ENCODE measurements around the gene GABRG3. TPM values are rescaled to one million over a fixed set of nuclear protein-coding genes. Genes with fewer than 3 reads are reported as not detected.
A peak's percentile ranks its signal among the peaks of the same experiment; 100 is the strongest.

Gene GABRG3
- total and polyA plus RNA-seq, 2 donors from 2014 or later, result not detected

- Histone ChIP-seq H3K36me3 (ENCODE audit: control insufficient read depth in 2 of 3, insufficient read depth in 3 of 3, low read length in 3 of 3) (no peaks in the 10 kb centered on the region), H3K4me1 (ENCODE audit: control insufficient read depth in 2 of 3, insufficient read depth in 2 of 3, low read depth in 1 of 3, low read length in 3 of 3) (no peaks in the 10 kb centered on the region), H3K27me3 (ENCODE audit: control insufficient read depth, insufficient read depth, low read length) (no peaks in the 10 kb centered on the region), H3K4me3 (ENCODE audit: low read length in 3 of 3) (no peak overlapping the region), H3K9me3 (ENCODE audit: control insufficient read depth in 2 of 3, insufficient read depth in 1 of 3, low read length in 3 of 3) (no peaks in the 10 kb centered on the region), H3K9ac (ENCODE audit: low read length in 3 of 3) (no peak overlapping the region), H3K27ac (ENCODE audit: low read depth in 2 of 2, low read length in 2 of 2) (no peak overlapping the region)
- FAIRE-seq (no peak), DNase-seq (no peak)
- TF ChIP-seq CTCF (IDR thresholded peaks at IDR 0.05; ENCODE audit: borderline replicate concordance, extremely low read depth, insufficient read depth), result no peak
- intact Hi-C loops (cut with DNase I), result no loop called here
Measured at GRCh38 chr15:27235161-27235560, 264.2 kb downstream of the GABRG3 start.

DNA sequence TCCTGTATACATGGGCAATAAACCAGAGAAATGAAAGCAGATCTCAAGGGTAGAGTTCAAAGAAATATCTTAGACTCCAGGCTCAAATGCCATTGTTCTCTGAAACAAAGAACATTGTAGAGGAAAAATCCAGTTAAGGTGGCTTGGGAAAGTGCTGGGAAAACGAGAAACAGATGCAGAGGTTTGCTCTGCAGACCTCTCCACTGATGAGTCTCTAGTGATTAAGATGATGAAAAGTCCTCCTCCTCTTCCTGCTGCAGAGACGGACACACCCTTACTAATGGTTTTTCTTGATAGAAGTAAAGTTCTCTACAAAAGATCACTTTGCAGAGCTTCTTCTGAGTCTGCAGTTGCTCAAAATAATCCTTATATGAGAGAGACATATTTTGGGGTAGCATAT, 264.7 kb downstream of the GABRG3 start:
- Histone ChIP-seq H3K4me3 (ENCODE audit: low read length in 3 of 3) (no peak overlapping the region), H3K36me3 (ENCODE audit: control insufficient read depth in 2 of 3, insufficient read depth in 3 of 3, low read length in 3 of 3) (no peaks in the 10 kb centered on the region), H3K27me3 (ENCODE audit: control insufficient read depth, insufficient read depth, low read length) (no peaks in the 10 kb centered on the region), H3K9me3 (ENCODE audit: control insufficient read depth in 2 of 3, insufficient read depth in 1 of 3, low read length in 3 of 3) (no peaks in the 10 kb centered on the region), H3K27ac (ENCODE audit: low read depth in 2 of 2, low read length in 2 of 2) (no peak overlapping the region), H3K4me1 (ENCODE audit: control insufficient read depth in 2 of 3, insufficient read depth in 2 of 3, low read depth in 1 of 3, low read length in 3 of 3) (no peaks in the 10 kb centered on the region), H3K9ac (ENCODE audit: low read length in 3 of 3) (no peak overlapping the region)
- FAIRE-seq (no peak), DNase-seq (no peak)
- intact Hi-C loops (cut with DNase I), result no loop called here
- no peak for TF ChIP-seq CTCF (IDR thresholded peaks at IDR 0.05; ENCODE audit: borderline replicate concordance, extremely low read depth, insufficient read depth)

GRCh38 chr15:27237319-27237939, 266.4 kb downstream of the GABRG3 start:
- no peak for TF ChIP-seq CTCF (IDR thresholded peaks at IDR 0.05; ENCODE audit: borderline replicate concordance, extremely low read depth, insufficient read depth)
- Histone ChIP-seq H3K9me3 (ENCODE audit: control insufficient read depth in 2 of 3, insufficient read depth in 1 of 3, low read length in 3 of 3) (no peaks in the 10 kb centered on the region), H3K36me3 (ENCODE audit: control insufficient read depth in 2 of 3, insufficient read depth in 3 of 3, low read length in 3 of 3) (no peaks in the 10 kb centered on the region), H3K9ac (ENCODE audit: low read length in 3 of 3) (no peak overlapping the region), H3K4me1 (ENCODE audit: control insufficient read depth in 2 of 3, insufficient read depth in 2 of 3, low read depth in 1 of 3, low read length in 3 of 3) (no peaks in the 10 kb centered on the region), H3K4me3 (ENCODE audit: low read length in 3 of 3) (no peak overlapping the region), H3K27ac (ENCODE audit: low read depth in 2 of 2, low read length in 2 of 2) (no peak overlapping the region), H3K27me3 (ENCODE audit: control insufficient read depth, insufficient read depth, low read length) (no peaks in the 10 kb centered on the region)
- intact Hi-C loops (cut with DNase I), result no loop called here
- DNase-seq (peak in 2 of 5 donors; percentile 20 to 24), FAIRE-seq (no peak)

GRCh38 chr15:27238209-27238608, 267.2 kb downstream of the GABRG3 start:
- H3K9me3 ChIP-seq (ENCODE audit: control insufficient read depth in 2 of 3, insufficient read depth in 1 of 3, low read length in 3 of 3), result no peaks in the 10 kb centered on the region
- H3K9ac ChIP-seq (ENCODE audit: low read length in 3 of 3), result no peak overlapping the region
- no peak for DNase-seq
- no peaks in the 10 kb centered on the region for H3K27me3 ChIP-seq (ENCODE audit: control insufficient read depth, insufficient read depth, low read length)
- H3K27ac ChIP-seq (ENCODE audit: low read depth in 2 of 2, low read length in 2 of 2), result no peak overlapping the region
- no peak overlapping the region for H3K4me3 ChIP-seq (ENCODE audit: low read length in 3 of 3)
- H3K4me1 ChIP-seq (ENCODE audit: control insufficient read depth in 2 of 3, insufficient read depth in 2 of 3, low read depth in 1 of 3, low read length in 3 of 3), result no peaks in the 10 kb centered on the region
- intact Hi-C loops (cut with DNase I), result no loop called here
- FAIRE-seq, result no peak
- TF ChIP-seq CTCF (IDR thresholded peaks at IDR 0.05; ENCODE audit: borderline replicate concordance, extremely low read depth, insufficient read depth), result no peak
- H3K36me3 ChIP-seq (ENCODE audit: control insufficient read depth in 2 of 3, insufficient read depth in 3 of 3, low read length in 3 of 3), result no peaks in the 10 kb centered on the region
